GM21515 (cell line): Measurements from ENCODE around the gene CCL22.
"Not testable (repeated sequence)": the region's sequence is repeated elsewhere in the genome, so short reads cannot be mapped to it uniquely, and the experiment has no call there.

Experiments used
- ATAC-seq: cut with Tn5 transposase; IDR thresholded peaks from one replicate; pipeline ENCODE4 v1.9.1; 2021; ENCODE audit not compliant: unreplicated experiment

Gene CCL22

DNA sequence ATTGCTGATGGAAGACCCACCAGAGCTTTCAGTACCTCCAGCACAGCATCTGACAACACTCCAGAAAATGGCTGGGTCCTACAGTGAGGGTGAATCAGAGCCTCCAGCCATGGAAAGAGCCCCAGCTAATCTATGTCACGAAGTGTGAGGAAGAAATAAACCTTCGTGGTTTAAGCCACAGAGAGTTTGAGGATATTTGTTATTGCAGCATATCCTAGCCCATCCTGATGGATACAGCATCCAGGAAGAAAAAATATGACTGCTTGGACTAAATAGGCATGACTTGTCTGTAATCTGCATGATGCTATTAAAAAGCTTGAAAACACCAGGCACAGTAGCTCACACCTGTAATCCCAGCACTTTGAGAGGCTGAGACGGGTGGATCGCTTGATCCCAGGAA is 32.7 kb downstream of the CCL22 start:
- no peak for ATAC-seq

DNA sequence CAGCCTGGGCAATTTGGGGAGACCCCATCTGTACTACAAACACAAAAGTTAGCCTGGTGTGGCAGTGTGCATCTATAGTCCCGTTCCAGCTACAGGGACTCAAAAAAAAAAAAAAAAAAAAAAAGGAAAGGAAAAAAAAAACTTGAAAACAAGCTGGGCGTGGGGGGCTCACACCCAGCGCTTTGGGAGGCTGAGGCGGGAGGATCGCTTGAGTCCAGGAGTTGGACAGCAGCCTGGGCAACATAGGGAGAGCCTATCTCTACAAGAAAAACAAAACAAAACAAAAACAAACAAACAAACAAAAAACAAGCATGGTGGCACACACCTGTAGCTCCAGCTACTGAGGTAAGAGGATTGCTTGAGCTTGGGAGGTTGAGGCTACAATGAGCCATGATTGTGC is 33.1 kb downstream of the CCL22 start:
- ATAC-seq: no peak

DNA sequence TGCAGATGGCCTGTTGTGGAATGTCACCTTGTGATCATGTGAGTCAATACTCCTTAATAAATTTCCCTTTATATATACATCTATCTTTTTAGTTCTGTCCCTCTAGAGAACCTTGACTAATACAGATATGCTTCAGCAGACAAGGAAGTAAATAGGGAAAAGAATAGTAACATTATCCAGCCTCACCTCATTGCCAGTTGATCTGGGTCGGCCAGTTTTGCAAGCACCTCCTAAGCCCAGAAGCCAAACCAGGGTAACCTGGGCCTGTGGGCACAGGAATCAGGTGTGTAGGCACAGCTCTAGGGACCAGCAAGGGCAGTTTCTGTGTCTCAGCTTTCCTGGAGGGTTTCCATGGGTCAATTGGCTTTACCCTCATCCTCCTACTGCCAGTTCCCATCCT is 34.1 kb downstream of the CCL22 start:
- no peak for ATAC-seq

DNA sequence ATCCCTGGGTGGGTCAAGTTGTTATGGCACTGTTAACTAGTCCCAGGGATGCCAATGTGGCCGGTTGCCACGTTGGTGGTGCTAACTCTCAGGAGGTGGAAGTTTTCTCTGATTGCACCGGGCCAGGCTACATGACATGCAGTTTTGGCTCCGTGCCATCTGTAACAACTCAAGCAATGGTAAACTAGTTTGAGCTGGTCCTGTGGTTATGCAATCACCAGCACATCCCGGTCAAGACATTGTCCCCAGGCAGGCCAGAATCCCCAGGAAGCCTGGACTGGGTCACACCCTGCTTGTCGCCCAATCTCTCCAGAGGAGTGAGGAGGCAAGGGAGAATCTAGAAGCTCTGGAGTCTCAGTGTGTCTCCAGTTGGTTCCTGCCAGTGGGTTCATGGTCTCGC is 35.9 kb downstream of the CCL22 start:
- ATAC-seq: no peak

DNA sequence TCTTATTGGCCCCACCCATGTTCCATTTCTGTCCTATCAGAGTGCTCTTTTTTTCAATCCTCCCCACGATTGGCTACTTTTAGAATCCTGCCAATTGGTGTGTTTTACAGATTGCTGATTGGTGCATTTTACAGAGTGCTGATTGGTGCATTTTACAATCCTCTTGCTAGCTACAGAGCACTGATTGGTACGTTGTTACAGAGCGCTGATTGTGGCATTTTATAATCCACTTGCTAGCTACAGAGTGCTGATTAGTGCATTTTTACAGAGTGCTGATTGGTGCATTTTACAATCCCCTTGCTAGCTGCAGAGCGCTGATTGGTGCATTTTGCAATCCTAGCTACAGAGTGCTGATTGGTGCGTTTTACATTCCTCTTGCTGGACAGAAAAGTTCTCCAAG is 36.4 kb downstream of the CCL22 start:
- no peak for ATAC-seq

DNA sequence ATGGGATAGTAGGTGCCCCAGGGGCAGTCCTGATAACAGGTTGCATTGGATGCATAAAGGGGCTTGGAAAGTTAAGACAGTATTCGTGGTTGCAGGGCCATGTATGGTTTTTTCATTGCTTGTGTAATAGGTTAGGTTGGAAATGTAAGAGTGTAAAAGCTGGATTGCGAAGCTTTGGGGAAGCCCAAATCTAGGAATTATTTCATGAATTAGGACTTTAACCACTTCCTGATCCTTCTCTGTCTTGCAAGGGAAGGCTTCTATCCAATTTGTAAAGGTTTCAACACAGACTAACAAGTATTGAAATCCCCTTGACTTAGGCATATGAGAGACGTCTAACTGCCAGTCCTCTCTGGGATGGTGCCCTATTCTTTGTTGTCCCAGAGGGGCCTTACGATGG is 38.2 kb downstream of the CCL22 start:
- ATAC-seq: no peak

DNA sequence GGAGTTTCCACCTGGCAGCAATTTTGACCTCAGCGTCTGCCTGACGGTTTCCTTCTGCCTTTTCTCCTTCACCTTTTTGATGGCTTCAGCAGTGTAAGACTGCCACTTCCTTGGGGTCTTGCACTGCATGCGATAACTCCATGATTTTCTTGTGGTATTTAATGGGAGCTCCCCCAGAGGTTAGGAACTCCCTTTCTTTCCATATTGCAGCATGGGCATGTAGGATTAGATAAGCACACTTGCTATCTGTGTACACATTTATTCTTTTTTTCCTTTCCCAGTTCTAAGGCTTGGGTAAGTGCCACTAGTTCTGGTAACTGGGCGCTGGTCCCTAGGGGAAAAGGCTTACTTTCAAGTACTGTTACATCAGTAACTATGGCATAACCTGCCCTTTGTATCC is 38.9 kb downstream of the CCL22 start:
- not testable (repeated sequence) for ATAC-seq

DNA sequence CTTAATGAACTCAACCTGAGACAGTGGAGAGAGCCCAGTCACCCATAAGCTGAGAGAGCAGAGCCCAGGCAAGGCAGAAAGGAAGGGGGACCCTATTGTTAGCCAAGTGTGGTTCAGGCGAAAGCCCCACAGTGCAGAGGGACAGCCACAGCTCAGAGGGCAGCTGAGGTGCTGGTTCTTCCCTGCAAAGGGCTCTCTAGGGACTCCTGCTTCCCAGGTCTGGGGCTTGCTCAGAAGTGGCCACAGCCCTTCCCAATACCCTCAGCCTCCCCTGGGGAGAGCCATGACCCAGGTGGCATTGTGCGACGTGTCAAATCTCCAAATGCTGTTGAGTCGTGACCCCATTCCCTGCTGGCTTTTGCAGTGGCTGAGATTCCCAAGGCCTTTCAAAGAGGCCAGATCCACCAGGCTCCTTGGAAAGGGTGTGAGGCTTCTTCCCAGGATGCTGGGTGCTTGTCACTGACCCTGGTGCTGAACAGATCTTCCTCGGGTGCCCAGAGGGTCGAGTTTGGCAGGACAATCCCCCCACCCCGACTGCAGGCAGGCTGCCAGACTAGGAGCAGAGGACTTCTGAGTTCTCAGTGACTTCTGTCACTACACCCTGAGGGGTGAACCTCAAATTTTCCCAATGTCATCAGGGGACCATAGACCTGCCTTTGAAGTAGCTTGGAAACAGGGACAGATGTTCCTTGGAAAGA is 43.5 kb downstream of the CCL22 start:
- no peak for ATAC-seq

DNA sequence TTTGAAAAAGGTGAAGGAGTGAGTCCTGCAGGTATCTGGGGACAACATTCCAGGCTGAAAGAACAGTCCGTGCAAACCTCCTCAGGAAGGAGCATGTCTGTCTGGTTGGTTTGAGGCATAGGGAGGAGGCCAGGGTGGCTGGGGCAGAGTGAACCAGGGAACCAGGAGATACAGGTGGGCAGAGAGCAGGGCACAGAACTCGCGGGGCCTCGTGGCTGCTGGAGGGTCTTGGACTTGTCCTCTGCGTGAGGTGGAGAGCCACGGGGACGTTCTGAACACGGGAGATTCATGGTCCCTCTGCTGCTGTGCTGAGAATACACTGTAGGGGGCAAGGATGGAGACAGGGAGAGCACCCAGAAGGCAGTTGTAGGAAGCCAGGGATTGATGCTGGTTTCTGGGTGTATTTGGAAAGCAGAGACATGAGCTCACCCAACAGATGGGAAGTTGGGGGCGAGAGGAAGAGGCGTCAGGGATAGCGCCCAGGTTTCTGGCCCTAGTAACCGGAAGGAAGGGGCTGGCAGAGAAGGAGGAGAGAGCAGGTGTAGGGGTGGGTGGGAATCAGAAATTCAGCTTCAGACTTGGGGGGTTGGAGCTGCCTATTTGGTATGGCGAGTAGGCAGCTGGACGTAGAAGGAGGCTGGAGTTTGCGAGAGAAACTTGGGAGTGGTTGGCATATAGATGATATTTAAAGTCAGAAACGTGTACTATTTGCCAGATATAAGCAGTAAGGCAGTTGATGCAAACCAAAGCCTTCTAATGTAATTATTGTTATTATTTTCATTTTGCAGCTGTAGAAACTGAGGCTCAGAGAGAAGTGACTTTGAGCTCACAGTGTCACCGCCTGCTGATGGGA is 45.6 kb downstream of the CCL22 start, which contains the start of gene CCL17:
CCL17 (plus strand) TSS at position 803 of the 853 bp plus-strand sequence. CDS start 9,166 bp downstream, outside the sequence.
- no peak for ATAC-seq

DNA sequence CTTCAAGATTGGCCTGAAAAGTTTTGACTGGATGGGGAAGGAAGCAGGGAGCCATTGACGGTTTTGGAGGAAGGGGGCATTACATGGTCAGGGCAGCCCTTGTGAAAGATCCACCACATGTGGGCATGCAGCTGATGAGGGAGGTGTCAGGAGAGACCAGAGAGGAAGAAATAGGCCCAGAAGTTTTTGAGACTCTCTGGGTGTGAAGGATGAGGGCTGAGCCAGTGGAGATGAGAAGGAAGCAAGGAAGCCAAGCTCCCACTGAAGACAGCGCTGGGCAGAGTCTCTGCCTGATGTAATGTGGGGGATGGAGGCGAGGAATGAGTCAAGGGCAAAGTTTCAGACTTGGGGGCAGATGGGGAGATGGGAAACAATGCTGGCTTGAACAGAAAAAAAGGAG is 46.5 kb downstream of the CCL22 start:
- ATAC-seq: no peak

DNA sequence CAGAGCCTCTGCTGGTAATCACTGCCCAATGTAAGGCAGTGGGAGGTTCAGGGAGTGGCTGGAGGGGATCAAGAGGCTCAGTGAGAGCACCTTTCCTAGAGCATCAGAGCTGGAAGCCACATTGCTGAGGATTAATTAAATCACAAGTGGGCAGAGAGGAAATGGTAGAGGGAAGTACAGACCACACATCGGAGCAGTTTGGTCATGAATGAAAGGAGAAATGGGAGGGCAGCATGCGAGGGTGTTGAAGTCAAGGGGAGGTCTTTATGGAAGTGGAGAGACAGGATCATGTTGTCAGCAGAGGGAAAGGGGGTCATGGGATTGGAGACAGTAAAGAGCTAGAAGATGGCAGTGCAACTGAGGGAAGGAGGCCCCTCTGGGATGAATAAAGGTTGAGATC is 48.3 kb downstream of the CCL22 start:
- ATAC-seq: no peak

DNA sequence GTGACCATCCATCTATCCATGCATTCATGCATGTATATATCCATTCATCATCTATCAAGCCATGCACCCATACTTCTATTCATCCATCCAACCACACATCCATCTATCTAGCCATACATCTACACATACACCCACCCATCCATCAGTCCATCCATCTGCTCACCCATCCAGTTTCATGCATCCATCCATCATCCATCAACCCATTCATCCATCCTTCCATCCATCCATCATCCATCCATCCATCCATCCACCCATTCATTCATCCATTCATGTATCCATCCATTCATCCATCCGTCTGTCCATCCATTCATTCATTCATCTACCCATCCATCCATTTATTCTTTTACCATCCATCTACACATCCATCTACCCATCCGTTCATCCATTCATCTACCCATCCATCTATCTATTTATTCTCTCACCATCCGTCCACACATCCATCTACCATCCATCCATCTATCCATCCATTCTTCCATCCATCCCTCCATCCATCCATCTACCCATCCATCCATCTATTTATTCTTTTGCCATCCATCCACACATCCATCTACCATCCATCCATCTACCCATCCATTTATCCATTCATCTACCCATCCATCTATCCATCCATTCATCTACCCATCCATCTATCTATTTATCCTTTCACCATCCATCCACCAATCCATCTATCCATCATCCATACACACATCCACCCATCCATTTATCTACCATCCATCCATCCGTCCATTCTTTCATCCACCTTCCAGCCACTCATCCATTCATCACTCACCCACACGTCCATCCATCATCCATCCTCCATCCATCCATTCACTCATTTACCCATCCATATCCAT is 49.2 kb downstream of the CCL22 start:
- ATAC-seq: no peak

DNA sequence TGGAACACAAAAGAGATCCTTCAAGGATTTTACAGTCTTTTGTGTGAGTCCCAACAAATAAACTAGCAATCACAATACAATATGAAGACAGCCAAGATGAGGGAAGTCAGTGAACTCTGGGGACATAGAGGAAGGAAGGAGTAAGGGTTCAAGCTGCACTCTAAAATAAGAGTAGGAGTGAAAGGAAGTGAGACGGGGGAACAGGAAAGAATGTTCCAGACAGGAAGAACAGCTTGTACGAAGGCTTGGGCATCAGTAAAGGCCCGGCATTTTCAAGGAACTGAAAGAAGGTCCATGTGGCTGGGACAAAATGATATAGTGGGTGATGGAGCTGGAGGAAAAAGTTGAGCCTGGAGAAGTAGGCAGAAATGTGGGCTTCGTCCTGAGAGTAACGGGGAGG is 50.5 kb downstream of the CCL22 start:
- ATAC-seq: no peak

DNA sequence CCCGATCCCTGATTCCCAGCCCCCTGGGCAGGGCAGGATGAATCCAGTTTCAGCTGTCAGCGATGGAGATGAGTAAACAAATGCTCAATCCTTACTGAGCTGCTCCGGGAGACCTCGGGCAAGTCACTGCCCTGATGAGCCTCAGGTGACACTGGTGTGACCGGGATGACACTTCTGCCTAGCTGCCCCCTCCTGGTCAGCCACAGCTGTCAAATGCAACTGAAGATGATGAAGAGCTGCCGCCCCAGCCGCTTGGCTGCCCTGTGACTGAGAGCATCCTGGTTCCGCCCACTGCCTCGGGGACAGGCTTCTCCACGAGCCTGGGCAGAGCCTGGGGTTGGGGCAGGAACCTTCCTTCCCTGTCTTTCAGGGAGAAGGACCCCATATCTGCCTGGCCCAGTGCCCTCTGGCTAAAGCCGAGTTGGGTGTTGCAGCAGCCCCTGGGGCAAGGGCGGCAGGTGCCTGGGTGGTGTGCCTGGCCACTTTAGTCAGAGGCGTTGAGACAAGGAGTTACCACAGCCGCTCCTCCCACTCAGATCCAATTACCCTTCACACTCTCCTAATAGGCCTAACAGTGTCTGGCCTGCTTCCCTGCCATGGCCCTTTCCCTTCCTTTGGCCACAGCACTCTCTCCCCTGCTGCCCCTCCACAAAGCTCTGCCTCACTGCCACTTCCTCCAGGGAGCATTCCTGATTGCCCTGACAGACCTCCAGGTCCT is 51.4 kb downstream of the CCL22 start:
- no peak for ATAC-seq

DNA sequence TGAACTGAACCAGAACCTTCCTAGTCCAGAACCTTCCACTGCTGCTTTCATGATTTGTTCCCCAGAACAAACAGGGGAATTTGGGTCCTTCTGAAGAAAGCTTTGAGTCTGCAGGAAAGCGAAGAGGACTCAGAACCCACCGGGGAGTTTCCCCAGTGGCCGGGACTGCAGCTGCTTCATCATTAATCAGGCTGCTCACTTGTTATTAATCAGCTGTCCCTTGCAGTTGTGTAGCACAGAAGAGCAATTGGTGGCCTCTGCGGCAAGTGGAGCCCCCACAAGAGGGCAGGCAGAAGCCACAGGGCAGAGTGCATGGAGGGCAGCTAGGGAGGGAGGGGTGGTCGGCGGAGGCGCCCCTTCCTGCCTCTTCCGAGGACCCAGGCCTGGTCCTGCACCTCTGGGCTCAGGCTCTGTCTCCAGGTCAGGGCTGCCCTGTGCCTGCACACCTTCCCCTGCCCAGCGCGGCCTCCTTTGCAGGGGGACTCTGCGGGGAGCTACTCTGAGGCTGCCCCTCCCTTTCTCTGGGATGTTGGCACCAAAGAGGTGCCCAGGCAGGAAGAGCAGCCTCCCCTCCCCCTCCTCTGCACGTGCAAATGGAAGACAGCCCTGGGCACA is 52.9 kb downstream of the CCL22 start:
- ATAC-seq: no peak

DNA sequence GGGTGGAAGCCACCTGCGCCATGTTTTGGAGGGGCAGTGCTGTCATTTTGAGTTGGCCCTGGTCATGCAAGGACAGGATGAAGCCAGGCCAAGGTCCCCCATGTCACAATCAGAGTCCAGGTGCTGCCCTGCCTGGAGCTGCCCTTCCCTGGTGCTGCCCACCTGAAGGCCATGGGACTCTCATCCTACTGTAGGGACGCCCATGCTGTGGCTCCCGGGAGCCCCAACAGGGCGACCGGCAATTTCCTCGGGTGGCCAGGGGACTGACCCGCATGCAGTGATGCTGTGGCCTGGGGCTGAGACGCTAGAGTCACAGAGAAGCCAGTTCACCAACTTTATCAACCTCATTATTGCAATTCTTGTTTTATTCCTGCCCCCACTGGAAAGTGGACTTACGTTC is 54.0 kb downstream of the CCL22 start:
- no peak for ATAC-seq

DNA sequence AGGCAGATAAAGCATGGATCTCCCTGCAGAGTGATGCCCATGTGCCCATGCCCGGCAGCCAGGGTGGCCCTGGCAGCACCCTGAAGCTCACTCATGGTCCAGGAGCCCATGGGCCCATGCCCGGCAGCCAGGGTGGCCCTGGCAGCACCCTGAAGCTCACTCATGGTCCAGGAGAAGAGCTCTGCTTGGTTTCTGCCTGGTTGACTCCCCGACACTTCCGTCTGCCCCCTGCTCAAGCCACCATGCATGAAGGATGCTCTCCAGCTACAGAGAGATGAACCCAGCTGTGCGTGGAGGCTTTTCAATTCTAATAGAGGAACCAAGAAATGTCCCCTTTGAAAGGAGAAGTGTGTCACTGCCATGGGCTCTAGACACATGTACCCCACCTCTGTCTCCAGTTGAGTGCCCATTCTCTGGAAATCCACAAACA is 54.7 kb downstream of the CCL22 start:
- peak; percentile 67 for ATAC-seq

DNA sequence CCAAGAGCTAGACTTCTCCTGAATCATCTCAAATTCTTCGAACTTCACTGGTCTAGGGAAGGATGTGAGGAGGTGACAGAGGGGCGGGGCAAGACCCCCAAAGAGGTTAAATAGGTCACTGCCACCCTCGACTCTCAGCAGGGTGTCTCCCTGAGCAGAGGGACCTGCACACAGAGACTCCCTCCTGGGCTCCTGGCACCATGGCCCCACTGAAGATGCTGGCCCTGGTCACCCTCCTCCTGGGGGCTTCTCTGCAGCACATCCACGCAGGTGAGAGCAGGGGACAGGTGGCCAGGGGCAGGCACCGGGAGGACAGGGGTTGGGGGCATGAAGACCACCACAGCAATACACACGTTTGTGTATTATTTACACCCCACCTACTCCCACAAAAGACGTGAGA is 55.1 kb downstream of the CCL22 start:
- no peak for ATAC-seq
